HUDEP-2 (cell line): Measurements from ENCODE around the gene SLC12A6.
A peak's percentile ranks its signal among the peaks of the same experiment; 100 is the strongest.

Experiments
- DNase-seq, 76 experiments: peaks; one replicate each; lab custom pipeline; 2025; ENCODE audit not compliant: unreplicated experiment in 76 of 76; lab: John Stamatoyannopoulos, UW

Gene SLC12A6

DNA sequence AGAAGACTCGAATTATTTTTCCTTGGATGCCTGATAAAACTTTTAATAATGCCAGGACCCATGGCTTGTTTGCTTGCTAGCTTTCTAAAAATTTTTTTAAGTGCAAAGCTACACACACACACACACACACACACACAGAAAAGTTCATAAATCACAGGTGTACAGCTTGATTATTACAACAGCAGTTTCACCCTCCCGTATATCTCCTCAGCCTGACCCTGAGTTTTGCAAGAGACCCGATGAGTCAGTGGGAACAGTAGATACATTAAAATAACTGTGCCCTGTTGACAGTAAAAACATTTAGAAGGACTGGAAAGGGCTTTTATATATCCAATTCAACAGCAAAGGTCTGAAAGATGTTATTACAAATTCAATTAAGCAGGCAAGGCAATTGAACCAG lies 66.1 kb downstream of the SLC12A6 start:
- no peak for DNase-seq

DNA sequence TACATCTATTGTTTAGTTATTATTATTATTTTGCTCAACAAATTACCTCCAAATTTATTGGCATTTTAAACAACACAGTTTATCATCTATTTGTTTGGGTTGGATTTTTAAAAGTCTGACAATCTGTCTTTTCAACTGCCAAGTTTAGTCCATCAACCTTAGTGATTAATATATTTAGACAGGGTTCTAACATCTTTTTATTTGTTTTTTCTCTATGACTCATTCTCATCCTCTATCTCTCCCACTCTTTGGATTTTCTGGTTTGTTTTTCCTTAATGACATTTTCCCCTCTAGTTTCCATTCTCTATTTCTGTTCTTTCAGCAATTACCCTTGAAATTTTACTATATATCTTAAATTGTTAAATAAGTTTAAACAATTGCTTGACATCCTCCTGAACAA lies 70.8 kb downstream of the SLC12A6 start:
- DNase-seq: no peak

DNA sequence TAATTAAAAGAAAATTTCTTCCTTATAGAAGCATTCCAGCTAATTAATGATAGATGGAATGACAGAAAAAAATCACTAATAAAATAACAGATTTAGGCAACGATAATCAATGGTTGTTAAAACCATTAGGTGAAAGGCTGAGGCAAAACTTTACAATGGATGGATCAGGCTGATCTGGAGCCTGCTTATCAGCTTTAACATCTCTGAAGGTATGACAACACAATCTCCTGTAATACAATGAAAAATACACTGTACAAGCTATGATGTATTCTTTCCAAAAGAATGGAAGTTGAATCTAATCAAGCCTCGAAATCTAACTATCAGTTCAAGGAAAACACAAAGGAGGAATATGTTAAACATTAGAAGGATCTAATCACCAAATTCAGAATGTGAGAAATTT lies 73.5 kb downstream of the SLC12A6 start:
- DNase-seq: no peak

- no peak for DNase-seq
Measured at GRCh38 chr15:34262362-34262761, 75.2 kb downstream of the SLC12A6 start.

DNA sequence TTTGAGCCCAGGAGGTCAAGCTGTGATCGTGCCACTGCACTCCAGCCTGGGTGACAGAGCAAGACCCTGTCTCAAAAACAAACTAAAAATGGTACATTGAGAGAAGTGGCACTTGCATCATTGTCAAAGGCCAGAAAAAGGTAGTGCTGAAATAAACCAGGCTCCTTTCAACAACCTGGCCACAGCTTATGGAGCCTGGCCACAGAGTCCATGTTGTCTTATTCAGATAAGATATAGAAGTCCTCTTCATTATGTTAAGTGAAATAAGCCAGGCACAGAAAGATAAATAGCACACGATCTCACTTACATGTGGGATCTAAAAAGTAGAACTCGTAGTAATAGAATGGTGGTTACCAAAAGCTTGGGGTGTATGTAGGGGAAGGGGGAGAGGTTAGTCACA lies 78.0 kb downstream of the SLC12A6 start:
- DNase-seq: peak in 3 of 76 experiments; percentile 3 to 11 (median 7)

DNA sequence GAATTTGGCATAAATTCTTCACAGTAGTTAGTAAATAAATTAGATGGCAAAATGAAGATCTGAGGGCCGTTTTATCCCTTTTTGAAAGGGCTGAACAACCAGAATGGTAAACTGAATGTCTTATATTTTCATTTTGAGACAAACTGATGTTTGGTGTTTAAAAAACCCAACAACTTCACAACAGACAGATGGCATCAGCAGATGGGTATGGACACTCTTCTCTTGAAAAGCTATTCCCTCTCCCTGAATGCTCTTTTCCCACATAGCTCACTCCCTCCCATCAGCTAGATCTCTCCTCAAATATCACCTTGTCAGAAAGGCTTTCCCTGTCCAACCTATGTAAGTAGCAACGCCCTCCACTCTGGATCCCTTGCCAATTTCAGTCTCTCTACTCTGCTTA lies 79.4 kb downstream of the SLC12A6 start:
- no peak for DNase-seq

DNA sequence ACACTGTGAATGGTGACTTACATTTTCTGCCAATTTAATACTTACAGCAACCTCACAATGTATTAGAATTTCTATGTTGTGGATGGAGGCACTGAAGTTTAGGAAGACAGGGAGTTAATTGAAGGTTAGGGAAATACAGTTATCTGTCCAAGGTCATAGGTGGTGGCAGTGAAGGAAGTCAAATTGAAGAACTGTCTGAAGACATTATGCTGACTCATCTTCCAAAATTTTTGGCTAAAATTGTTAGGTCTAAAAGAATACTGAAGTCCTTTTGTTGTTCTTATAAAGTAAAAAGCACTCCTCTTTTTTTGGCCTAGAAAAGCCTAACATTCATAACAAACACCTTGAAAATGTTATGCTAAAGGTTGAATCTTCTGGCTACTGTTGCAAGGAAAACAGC lies 85.0 kb downstream of the SLC12A6 start:
- peak in 2 of 76 experiments; percentile 1 to 4 for DNase-seq

DNA sequence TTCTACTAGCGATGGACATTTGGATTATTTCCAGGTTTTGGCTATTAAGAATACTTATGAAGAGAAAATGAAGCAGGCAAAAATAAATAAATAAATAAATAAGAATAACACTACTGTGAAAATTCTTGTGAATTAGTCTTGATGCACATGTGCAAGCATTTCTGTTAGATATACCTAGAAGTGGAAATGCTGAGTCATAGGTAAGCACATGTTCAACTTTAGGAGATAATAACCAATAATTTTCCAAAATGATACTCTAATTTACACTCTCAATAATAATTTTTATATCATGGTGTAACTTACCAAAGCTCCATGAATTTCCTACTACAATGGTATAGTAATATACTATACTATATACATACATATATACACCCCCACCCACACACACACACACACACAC lies 89.4 kb downstream of the SLC12A6 start:
- peak in 13 of 76 experiments; percentile 2 to 50 (median 13) for DNase-seq

- no peak for DNase-seq
Measured at GRCh38 chr15:34246276-34246976, 91.2 kb downstream of the SLC12A6 start.

- DNase-seq: no peak
Measured at GRCh38 chr15:34243226-34243625, 94.4 kb downstream of the SLC12A6 start.

GRCh38 chr15:34242331-34242710 lies 95.3 kb downstream of the SLC12A6 start:
- peak in 1 of 76 experiments; percentile 36 for DNase-seq

- peak in 21 of 76 experiments; percentile 1 to 47 (median 17) for DNase-seq
Measured at GRCh38 chr15:34241376-34242330, 95.9 kb downstream of the SLC12A6 start.

DNA sequence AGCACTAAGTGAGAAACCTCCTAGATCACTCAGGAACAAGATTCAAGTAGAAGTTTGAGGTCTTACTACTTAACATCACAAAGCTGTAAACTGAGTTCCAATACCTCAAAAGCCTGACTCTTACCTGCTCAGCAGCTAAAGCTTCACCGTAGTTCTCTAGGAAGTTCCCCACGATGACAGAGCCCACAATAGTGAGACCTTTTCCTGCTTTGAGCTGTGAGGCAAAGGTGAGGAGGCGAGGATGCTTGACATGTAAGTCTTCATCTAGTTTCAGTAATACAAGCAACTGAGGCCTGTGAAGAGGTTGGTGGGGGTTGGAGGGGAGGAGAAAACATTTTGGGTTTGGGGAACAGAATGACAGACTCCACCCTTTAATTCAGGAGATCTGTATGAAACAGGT lies 97.0 kb downstream of the SLC12A6 start:
- no peak for DNase-seq

GRCh38 chr15:34239151-34239808 lies 98.3 kb downstream of the SLC12A6 start:
- no peak for DNase-seq

DNA sequence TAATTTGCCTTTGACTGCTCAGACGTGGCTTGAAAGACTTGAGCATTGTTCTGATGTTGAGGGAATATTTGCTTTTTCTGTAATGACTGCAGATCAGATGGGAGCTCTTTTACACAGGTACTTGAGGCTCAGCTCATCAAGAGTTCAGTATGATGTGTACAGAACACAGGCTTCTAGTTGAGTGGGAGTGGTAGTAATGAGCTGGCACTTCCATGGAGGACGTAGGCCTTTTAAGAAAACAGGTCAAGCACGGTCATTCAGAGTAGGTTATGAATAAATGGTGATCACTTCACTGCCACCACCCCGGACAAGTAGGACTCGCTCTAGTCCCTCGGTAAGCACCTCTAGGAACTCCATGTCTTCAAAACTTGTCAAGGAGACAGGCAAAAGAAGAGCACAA lies 104.0 kb downstream of the SLC12A6 start:
- no peak for DNase-seq

GRCh38 chr15:34223904-34224596 lies 113.5 kb downstream of the SLC12A6 start:
- peak in 1 of 76 experiments; percentile 6 for DNase-seq

- DNase-seq: no peak
Measured at GRCh38 chr15:34217587-34218225, 119.9 kb downstream of the SLC12A6 start.

DNA sequence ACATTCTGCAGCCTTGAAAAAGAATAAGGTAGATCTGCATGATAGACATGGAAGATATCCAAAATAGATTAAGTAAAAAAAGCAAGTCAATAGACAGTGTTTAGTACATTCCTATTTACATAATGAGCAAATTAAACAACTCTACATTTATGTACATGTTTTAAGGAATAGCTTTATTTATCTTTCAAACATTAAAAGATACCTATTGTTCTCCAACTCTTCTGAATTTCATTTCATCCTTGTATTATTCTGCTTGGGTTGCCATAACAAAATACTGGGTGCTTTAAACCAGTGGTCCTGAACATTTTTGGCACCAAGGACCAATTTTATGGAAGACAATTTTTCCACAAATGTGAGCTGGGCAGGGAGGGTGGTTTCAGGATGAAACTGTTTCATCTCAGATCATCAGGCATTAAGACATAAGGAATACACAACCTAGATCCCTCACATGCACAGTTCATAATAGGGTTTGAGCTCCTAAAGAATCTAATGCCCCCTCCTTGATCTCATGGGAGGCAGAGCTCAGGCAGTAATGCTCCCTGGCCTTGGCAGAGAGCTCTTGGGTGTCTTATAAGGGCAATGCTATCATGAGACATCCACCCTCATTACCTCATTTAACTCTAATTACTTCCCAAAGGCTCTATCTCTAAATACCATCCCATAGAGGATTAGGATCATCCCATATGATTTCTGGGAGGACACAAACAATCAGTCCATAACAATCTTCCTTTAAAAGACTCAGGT lies 120.9 kb downstream of the SLC12A6 start:
- no peak for DNase-seq

GRCh38 chr15:34214135-34214534 lies 123.4 kb downstream of the SLC12A6 start:
- no peak for DNase-seq
